Ascending aorta (tissue), 2 donors: ENCODE measurements around the gene AKR1B15. TPM values are rescaled to one million over a fixed set of nuclear protein-coding genes. Genes with fewer than 3 reads are reported as not detected.
"Not testable (repeated sequence)": the region's sequence is repeated elsewhere in the genome, so short reads cannot be mapped to it uniquely, and the experiment has no call there.

ENCODE experiments used
- DNase-seq, 2 donors: peaks; one replicate each; pipeline ENCODE4 v3.0.0-alpha.2; 2019; ENCODE audit warnings: low spot score in 2 of 2
- H3K27ac ChIP-seq, 2 donors: fragments of 200-600 bp; sonication (generic); one replicate each; pipeline ENCODE4 v1.5.1; 2016 to 2017; ENCODE audit warnings: mild to moderate bottlenecking in 1 of 2
- H3K27me3 ChIP-seq: fragments of 200-600 bp; sonication (generic); one replicate; pipeline ENCODE4 v1.5.1; 2017
- H3K36me3 ChIP-seq, 2 donors: fragments of 200-600 bp; sonication (generic); one replicate each; pipeline ENCODE4 v1.5.1; 2016
- H3K4me1 ChIP-seq, 2 donors: fragments of 200-600 bp; sonication (generic); one replicate each; pipeline ENCODE4 v1.5.1; 2016 to 2017; ENCODE audit warnings: mild to moderate bottlenecking in 1 of 2
- H3K4me3 ChIP-seq, 2 donors: fragments of 200-600 bp; sonication (generic); one replicate each; pipeline ENCODE4 v1.5.1; 2016 to 2017; ENCODE audit warnings: mild to moderate bottlenecking in 1 of 2
- H3K9me3 ChIP-seq, 2 donors: fragments of 200-600 bp; sonication (generic); one replicate each; pipeline ENCODE4 v1.5.1; 2016
- intact Hi-C: fragments of 100-400 bp; cut with DNase I; formaldehyde crosslinking; loops from one replicate; pipeline ENCODE4 v1.15.1; 2023
- total RNA-seq: library from RNA; depleted of rRNA; stranded (reverse); fragments of >200 nt; gene quantifications from one replicate; pipeline ENCODE4 v1.1.0, GENCODE V29; 2016
- TF ChIP-seq, protein P1 (sequence below), 3 experiments: fragments of 200-600 bp in 2 of 3; fragments of 450-650 bp in 1 of 3; sonication (generic) in 2 of 3; IDR thresholded peaks; one replicate each; pipeline ENCODE4 v1.5.1; 2016 to 2019; ENCODE audit warnings: antibody characterized with exemption in 3 of 3, mild to moderate bottlenecking in 1 of 3, moderate library complexity in 1 of 3

AKR1B15 gene
- total RNA-seq, 1 donor from 2014 or later, result not detected

DNA sequence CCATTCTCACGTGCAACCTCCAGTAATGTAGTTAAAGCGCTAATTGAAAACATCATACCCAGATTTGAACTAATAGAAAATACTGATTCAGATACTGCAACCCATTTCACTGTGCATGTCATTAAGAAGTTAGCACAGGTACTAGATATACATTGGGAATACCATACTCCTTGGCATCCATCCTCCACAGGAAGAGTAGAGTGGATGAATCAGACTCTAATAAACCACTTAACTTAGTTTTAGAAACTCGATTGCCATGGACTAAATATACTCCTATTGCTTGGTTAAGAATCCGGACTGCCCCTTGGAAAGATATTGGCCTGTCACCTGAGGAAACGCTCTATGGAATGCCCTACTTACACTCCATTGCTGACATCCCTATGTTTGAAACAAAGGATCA lies 9.5 kb downstream of the AKR1B15 start:
- TF ChIP-seq, protein P1, sequence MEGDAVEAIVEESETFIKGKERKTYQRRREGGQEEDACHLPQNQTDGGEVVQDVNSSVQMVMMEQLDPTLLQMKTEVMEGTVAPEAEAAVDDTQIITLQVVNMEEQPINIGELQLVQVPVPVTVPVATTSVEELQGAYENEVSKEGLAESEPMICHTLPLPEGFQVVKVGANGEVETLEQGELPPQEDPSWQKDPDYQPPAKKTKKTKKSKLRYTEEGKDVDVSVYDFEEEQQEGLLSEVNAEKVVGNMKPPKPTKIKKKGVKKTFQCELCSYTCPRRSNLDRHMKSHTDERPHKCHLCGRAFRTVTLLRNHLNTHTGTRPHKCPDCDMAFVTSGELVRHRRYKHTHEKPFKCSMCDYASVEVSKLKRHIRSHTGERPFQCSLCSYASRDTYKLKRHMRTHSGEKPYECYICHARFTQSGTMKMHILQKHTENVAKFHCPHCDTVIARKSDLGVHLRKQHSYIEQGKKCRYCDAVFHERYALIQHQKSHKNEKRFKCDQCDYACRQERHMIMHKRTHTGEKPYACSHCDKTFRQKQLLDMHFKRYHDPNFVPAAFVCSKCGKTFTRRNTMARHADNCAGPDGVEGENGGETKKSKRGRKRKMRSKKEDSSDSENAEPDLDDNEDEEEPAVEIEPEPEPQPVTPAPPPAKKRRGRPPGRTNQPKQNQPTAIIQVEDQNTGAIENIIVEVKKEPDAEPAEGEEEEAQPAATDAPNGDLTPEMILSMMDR (IDR thresholded peaks at IDR 0.05), result no peak
- H3K36me3 ChIP-seq, result no peaks in the 10 kb centered on the region
- H3K27ac ChIP-seq, result no peak overlapping the region
- H3K9me3 ChIP-seq, result no peaks in the 10 kb centered on the region
- no peaks in the 10 kb centered on the region for H3K4me1 ChIP-seq
- DNase-seq, result no peak
- no peaks in the 10 kb centered on the region for H3K27me3 ChIP-seq
- no peak overlapping the region for H3K4me3 ChIP-seq
- intact Hi-C loops, result no loop called here

DNA sequence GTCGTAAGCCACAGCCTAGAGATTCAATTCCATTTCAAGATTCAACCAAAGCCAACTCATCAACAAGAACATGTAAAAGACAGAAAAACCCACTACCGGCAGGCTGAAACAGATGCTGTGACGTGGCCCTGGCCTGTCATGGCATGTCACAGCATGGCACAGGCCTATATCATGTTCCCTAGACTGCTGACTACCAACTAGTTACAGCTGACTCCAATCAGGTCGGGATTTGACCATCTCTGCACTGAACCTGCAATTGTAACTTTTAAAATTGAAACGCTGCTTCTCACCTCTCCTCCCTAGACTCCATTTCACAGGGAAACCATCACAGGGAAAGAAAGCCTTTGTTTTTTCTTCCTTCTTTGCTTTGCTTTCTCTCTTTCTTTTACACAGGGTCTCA lies 12.7 kb downstream of the AKR1B15 start:
- H3K27ac ChIP-seq, H3K36me3 ChIP-seq, DNase-seq, H3K27me3 ChIP-seq, H3K9me3 ChIP-seq, intact Hi-C loops, H3K4me1 ChIP-seq, H3K4me3 ChIP-seq: not testable (repeated sequence)

DNA sequence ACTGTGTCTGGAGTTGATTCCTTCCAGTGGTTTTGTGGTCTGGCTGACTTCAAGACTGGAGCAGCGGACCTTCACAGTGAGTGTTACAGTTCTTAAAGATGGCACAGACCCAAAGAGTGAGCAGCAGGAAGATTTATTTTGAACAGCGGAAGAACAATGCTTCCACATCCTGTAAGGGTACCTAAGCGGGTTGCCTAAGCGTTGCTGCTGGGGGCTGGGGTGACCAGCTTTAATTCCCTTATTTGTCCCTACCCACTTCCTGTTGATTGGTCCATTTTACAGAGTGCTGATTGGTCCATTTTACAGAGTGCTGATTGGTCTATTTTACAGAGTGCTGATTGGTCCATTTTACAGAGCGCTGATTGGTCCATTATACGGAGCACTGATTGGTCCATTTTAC lies 13.2 kb downstream of the AKR1B15 start:
- DNase-seq, result no peak
- intact Hi-C loops, result no loop called here
- Histone ChIP-seq H3K4me1 (no peaks in the 10 kb centered on the region), H3K27ac (no peak overlapping the region), H3K27me3 (no peaks in the 10 kb centered on the region), H3K4me3 (no peak overlapping the region), H3K9me3 (no peaks in the 10 kb centered on the region), H3K36me3 (no peaks in the 10 kb centered on the region)
- TF ChIP-seq, protein P1 (IDR thresholded peaks at IDR 0.05), result no peak

DNA sequence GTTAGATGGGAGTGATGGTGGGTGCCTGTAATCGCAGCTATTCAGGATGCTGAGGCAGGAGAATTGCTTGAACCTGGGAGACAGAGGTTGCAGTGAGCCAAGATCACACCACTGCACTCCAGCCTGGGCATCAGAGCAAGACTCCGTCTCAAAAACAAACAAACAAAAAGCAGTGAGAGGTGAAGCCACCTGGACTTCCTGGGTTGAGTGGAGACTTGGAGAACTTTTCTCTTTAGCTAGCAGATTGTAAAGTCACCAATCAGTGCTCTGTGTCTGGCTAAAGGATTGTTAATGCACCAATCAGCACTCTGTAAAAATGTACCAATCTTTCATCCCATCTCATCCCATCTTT lies 14.5 kb downstream of the AKR1B15 start:
- H3K9me3 ChIP-seq, intact Hi-C loops, H3K4me1 ChIP-seq, H3K27ac ChIP-seq, H3K36me3 ChIP-seq, H3K27me3 ChIP-seq, H3K4me3 ChIP-seq, DNase-seq: not testable (repeated sequence)

DNA sequence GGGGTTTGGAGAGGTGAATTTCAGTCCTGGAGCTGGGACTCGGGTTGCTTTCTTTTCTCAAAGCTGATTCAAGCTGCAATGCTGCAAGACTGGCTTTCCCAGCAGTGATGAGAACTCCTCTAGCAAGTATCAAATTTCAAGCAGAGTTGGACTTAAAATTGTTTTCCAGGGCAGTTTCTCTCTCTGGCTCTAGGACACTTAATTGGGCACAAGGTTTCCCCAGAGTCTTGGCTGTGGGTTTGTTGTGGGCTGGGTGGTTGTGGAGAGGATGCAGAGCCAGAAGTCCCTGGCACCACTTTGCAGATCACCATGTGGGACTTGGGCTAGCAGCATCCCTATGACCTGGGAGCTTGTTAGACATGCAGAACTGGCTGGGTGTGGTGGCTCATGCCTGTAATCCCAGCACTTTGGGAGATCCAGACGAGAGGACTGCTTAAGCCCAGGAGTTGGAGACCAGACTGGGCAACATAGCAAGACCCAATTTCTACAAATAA lies 16.8 kb downstream of the AKR1B15 start:
- Histone ChIP-seq H3K36me3 (no peaks in the 10 kb centered on the region), H3K27me3 (no peaks in the 10 kb centered on the region), H3K4me1 (no peaks in the 10 kb centered on the region), H3K9me3 (no peaks in the 10 kb centered on the region), H3K27ac (peak overlapping the region; percentile 45 to 56), H3K4me3 (no peak overlapping the region)
- intact Hi-C loops, result no loop called here
- peak in 1 of 2 donors; percentile 70 for DNase-seq
- TF ChIP-seq, protein P1 (IDR thresholded peaks at IDR 0.05), result no peak

DNA sequence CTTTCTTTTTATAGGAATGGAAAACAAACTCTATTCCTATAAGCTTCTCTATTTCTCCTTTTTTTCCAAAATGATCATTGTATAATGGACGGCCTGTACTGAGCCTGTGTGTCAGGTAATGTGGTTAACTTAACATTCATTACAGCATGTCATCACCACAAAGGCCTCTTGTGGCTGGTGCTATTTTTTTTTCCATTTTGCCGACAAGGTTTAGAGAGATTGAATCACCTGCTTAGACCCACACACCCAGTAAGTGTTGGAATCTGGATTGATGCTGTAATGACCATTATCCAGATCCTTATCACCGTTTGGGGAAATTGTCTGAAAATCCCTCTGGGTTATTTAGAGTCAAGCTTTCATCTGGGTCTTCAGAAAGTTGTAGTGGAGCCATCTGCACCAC lies 18.5 kb downstream of the AKR1B15 start:
- DNase-seq, result no peak
- TF ChIP-seq, protein P1 (IDR thresholded peaks at IDR 0.05), result no peak
- Histone ChIP-seq H3K27ac (no peak overlapping the region), H3K4me1 (no peaks in the 10 kb centered on the region), H3K9me3 (no peaks in the 10 kb centered on the region), H3K4me3 (no peak overlapping the region), H3K27me3 (no peaks in the 10 kb centered on the region), H3K36me3 (no peaks in the 10 kb centered on the region)
- intact Hi-C loops, result no loop called here

DNA sequence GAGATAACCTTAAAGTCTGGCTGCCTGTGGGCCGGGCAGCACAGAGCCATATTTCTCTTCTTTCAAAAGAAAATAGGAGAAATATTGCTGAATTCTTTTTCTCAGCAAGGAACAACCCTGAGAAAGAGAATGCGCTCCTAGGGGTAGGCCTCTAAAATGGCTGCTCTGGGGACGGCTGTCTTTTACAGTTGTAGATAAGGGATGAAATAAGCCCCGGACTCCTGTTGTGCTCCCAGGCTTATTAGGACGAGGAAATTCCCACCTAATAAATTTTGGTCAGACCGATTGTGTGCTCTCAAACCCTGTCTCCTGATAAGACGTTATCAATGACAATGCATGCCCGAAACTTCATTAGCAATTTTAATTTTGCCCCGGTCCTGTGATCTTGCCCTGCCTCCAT lies 21.1 kb downstream of the AKR1B15 start:
- DNase-seq, H3K27ac ChIP-seq, H3K4me1 ChIP-seq, H3K27me3 ChIP-seq, intact Hi-C loops, H3K36me3 ChIP-seq, H3K4me3 ChIP-seq, H3K9me3 ChIP-seq: not testable (repeated sequence)
